WTC11 (cell line): ENCODE data around the gene NEURL1B.

Experiments used
- ESRRA ChIP-seq: sonication (generic); formaldehyde crosslinking; IDR thresholded peaks from 2 replicates; pipeline ENCODE4 v1.8.1; 2022; ENCODE audit warnings: mild to moderate bottlenecking, missing genetic modification reagents, borderline replicate concordance
- FOXP1 ChIP-seq: sonication (generic); formaldehyde crosslinking; IDR thresholded peaks from 2 replicates; pipeline ENCODE4 v1.8.0; 2022; ENCODE audit warnings: missing genetic modification reagents, mild to moderate bottlenecking, moderate library complexity, borderline replicate concordance
- NR3C1 ChIP-seq: sonication (generic); formaldehyde crosslinking; conservative IDR thresholded peaks from 2 replicates; pipeline ENCODE4 v1.8.1; 2023; ENCODE audit warnings: low read depth, mild to moderate bottlenecking, missing genetic modification reagents
- TF ChIP-seq, protein P1 (sequence below): fragments of 200-600 bp; IDR thresholded peaks from 2 replicates; pipeline ENCODE4 v1.8.0; 2022; ENCODE audit warnings: antibody characterized with exemption
- TF ChIP-seq, protein P2 (sequence below): sonication (generic); formaldehyde crosslinking; IDR thresholded peaks from 2 replicates; pipeline ENCODE4 v1.8.0; 2022; ENCODE audit warnings: mild to moderate bottlenecking, missing genetic modification reagents

- TF ChIP-seq ESRRA (CRISPR knock-in tag), result no peak
- TF ChIP-seq NR3C1 (CRISPR knock-in tag), result no peak
- TF ChIP-seq, protein P1, sequence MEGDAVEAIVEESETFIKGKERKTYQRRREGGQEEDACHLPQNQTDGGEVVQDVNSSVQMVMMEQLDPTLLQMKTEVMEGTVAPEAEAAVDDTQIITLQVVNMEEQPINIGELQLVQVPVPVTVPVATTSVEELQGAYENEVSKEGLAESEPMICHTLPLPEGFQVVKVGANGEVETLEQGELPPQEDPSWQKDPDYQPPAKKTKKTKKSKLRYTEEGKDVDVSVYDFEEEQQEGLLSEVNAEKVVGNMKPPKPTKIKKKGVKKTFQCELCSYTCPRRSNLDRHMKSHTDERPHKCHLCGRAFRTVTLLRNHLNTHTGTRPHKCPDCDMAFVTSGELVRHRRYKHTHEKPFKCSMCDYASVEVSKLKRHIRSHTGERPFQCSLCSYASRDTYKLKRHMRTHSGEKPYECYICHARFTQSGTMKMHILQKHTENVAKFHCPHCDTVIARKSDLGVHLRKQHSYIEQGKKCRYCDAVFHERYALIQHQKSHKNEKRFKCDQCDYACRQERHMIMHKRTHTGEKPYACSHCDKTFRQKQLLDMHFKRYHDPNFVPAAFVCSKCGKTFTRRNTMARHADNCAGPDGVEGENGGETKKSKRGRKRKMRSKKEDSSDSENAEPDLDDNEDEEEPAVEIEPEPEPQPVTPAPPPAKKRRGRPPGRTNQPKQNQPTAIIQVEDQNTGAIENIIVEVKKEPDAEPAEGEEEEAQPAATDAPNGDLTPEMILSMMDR, result no peak
- TF ChIP-seq, protein P2, sequence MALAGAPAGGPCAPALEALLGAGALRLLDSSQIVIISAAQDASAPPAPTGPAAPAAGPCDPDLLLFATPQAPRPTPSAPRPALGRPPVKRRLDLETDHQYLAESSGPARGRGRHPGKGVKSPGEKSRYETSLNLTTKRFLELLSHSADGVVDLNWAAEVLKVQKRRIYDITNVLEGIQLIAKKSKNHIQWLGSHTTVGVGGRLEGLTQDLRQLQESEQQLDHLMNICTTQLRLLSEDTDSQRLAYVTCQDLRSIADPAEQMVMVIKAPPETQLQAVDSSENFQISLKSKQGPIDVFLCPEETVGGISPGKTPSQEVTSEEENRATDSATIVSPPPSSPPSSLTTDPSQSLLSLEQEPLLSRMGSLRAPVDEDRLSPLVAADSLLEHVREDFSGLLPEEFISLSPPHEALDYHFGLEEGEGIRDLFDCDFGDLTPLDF (CRISPR knock-in tag), result no peak
- TF ChIP-seq FOXP1 (CRISPR knock-in tag), result no peak
Measured at GRCh38 chr5:172724242-172725183, 83.5 kb downstream of the NEURL1B start.
